ENCODE measurements around the gene CORO2A.

DNA sequence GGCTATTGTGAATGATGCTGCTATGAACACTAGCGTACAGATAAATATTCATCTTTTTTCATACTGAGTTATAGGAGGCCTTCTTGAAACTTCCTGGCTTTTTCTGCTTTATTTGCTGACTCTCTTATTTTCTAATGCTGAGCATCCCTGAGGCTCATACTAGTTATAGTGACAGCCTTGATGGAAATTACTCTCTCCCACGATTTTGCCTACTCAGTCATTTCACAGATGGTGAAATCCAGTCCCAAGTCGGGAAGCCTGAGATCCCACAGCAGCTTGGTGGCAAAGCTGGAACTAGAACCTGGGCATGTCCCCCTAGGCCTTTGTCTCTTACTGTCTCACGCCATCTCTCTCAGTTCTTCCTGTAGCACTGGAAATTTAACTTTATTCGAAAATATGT is 113.5 kb downstream of the CORO2A start:
- TF ChIP-seq NR2C2 (IDR thresholded peaks at IDR 0.05; ENCODE audit: borderline replicate concordance, control insufficient read depth, insufficient read length, low read depth) (no peak), POLR2A (IDR thresholded peaks at IDR 0.05; ENCODE audit: low read depth, low read length) (no peak), GABPA (IDR thresholded peaks at IDR 0.05; ENCODE audit: low read depth) (no peak), SPI1 (IDR thresholded peaks at IDR 0.05; ENCODE audit: borderline replicate concordance, insufficient read depth, low read depth, low read length) (no peak)
- TF ChIP-seq, protein P1, sequence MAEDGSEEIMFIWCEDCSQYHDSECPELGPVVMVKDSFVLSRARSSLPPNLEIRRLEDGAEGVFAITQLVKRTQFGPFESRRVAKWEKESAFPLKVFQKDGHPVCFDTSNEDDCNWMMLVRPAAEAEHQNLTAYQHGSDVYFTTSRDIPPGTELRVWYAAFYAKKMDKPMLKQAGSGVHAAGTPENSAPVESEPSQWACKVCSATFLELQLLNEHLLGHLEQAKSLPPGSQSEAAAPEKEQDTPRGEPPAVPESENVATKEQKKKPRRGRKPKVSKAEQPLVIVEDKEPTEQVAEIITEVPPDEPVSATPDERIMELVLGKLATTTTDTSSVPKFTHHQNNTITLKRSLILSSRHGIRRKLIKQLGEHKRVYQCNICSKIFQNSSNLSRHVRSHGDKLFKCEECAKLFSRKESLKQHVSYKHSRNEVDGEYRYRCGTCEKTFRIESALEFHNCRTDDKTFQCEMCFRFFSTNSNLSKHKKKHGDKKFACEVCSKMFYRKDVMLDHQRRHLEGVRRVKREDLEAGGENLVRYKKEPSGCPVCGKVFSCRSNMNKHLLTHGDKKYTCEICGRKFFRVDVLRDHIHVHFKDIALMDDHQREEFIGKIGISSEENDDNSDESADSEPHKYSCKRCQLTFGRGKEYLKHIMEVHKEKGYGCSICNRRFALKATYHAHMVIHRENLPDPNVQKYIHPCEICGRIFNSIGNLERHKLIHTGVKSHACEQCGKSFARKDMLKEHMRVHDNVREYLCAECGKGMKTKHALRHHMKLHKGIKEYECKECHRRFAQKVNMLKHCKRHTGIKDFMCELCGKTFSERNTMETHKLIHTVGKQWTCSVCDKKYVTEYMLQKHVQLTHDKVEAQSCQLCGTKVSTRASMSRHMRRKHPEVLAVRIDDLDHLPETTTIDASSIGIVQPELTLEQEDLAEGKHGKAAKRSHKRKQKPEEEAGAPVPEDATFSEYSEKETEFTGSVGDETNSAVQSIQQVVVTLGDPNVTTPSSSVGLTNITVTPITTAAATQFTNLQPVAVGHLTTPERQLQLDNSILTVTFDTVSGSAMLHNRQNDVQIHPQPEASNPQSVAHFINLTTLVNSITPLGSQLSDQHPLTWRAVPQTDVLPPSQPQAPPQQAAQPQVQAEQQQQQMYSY (CRISPR knock-in tag; IDR thresholded peaks at IDR 0.05) = no peak
- TF ChIP-seq, protein P2, sequence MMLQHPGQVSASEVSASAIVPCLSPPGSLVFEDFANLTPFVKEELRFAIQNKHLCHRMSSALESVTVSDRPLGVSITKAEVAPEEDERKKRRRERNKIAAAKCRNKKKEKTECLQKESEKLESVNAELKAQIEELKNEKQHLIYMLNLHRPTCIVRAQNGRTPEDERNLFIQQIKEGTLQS (IDR thresholded peaks at IDR 0.05; ENCODE audit: borderline replicate concordance, extremely low read depth, low read depth, low read length) = no peak
